Hepatocyte (in vitro differentiated cells): ENCODE results near the gene ARFGAP1.

Experiments
- CTCF ChIP-seq: fragments of 200-600 bp; sonication (generic); IDR thresholded peaks from 2 replicates; pipeline ENCODE4 v1.5.1; 2016; ENCODE audit warnings: antibody characterized with exemption, mild to moderate bottlenecking; ENCODE audit not compliant: poor library complexity
- EZH2 ChIP-seq: fragments of 200-600 bp; sonication (generic); IDR thresholded peaks from 2 replicates; pipeline ENCODE4 v1.6.1; 2016; ENCODE audit warnings: antibody characterized with exemption, mild to moderate bottlenecking, borderline replicate concordance
- EZH2phosphoT487 ChIP-seq: fragments of 200-600 bp; sonication (generic); IDR thresholded peaks from one replicate; pipeline ENCODE4 v1.6.1; 2018; ENCODE audit warnings: antibody characterized with exemption, mild to moderate bottlenecking, low read depth, moderate library complexity; ENCODE audit not compliant: unreplicated experiment, severe bottlenecking

GRCh38 chr20:63233924-63234323, 38.7 kb upstream of the ARFGAP1 start:
- TF ChIP-seq CTCF (no peak), EZH2 (no peak), EZH2phosphoT487 (no peak)
